MCF 10A (cell line): Measurements from ENCODE around the gene ATP6V0E1. TPM values are rescaled to one million over a fixed set of nuclear protein-coding genes. Genes with fewer than 3 reads are reported as not detected.
A peak's percentile ranks its signal among the peaks of the same experiment; 100 is the strongest.

Source experiments
- BruUV-seq: library from RNA; stranded (reverse); fragments of 400-500 nt; replicated peaks from 2 replicates; lab custom pipeline; 2021; lab: Mats Ljungman, UMichigan
- CTCF ChIA-PET: fragments of 300-600 bp; sonication (Branson Sonifier 250); formaldehyde crosslinking; extraction: SDS; loops from one replicate; lab custom pipeline; 2021; ENCODE audit warnings: antibody characterized with exemption, inconsistent platforms; lab: Yijun Ruan, JAX
- POLR2A ChIA-PET: fragments of 300-600, 350-650 bp; sonication (Branson Sonifier 250); formaldehyde crosslinking; extraction: SDS; loops from one replicate; lab custom pipeline; 2020; ENCODE audit warnings: antibody characterized with exemption, inconsistent platforms; lab: Yijun Ruan, JAX
- DNase-seq: peaks from one replicate; pipeline ENCODE4 v3.0.0-alpha.2; 2018; ENCODE audit not compliant: unreplicated experiment
- H3K27ac Mint-ChIP-seq: one replicate; pipeline ENCODE4 v1.8.0; 2022; ENCODE audit warnings: mild to moderate bottlenecking, low read depth, mixed read lengths; ENCODE audit not compliant: unreplicated experiment
- H3K27me3 Mint-ChIP-seq: one replicate; pipeline ENCODE4 v1.8.0; 2022; ENCODE audit warnings: mixed read lengths; ENCODE audit not compliant: insufficient read depth, unreplicated experiment
- H3K36me3 Mint-ChIP-seq: one replicate; pipeline ENCODE4 v1.8.0; 2022; ENCODE audit warnings: mild to moderate bottlenecking, moderate library complexity, mixed read lengths; ENCODE audit not compliant: insufficient read depth, unreplicated experiment
- H3K4me1 Mint-ChIP-seq: one replicate; pipeline ENCODE4 v1.8.0; 2022; ENCODE audit warnings: mixed read lengths; ENCODE audit not compliant: insufficient read depth, unreplicated experiment
- H3K4me3 Mint-ChIP-seq: one replicate; pipeline ENCODE4 v1.8.0; 2022; ENCODE audit warnings: mild to moderate bottlenecking, moderate library complexity, mixed read lengths; ENCODE audit not compliant: unreplicated experiment
- H3K9me3 Mint-ChIP-seq: one replicate; pipeline ENCODE4 v1.8.0; 2022; ENCODE audit warnings: mixed read lengths; ENCODE audit not compliant: unreplicated experiment
- intact Hi-C: fragments of 100-400 bp; cut with micrococcal nuclease; formaldehyde crosslinking; loops from 2 replicates; pipeline ENCODE4 v1.14.1; 2022
- total RNA-seq: library from RNA; stranded (reverse); gene quantifications from 2 replicates; pipeline ENCODE4 v1.2.3, GENCODE V29; 2022
- TF ChIP-seq, protein P1 (sequence below): fragments of 200-600 bp; IDR thresholded peaks from one replicate; pipeline ENCODE4 v1.8.0; 2022; ENCODE audit warnings: antibody characterized with exemption, mild to moderate bottlenecking; ENCODE audit not compliant: unreplicated experiment

Gene ATP6V0E1
- total RNA-seq, 1 experiment from 2014 or later = 171 TPM

DNA sequence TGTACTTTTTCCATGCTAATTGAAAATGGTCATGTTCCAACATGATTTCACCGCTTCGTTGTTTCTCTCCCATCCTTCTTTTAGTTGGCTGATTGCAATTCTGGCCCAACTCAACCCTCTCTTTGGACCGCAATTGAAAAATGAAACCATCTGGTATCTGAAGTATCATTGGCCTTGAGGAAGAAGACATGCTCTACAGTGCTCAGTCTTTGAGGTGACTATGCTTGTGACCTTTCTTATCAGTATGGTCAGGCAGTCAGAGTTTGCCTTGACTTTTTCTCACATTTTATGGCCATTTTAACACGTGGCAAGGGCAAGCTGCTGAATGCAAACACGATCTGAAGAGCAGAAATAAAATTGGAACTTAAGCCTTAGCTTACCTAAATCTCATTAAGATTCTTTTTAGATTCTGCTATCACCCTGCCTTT is 36.6 kb downstream of the ATP6V0E1 start:
- intact Hi-C loops = no loop called here
- ChIA-PET CTCF (interaction anchor here (0.5 to 0.6 kb wide), 3 partner anchors 14 to 982 kb away, joined by 3 to 5 read pairs (median 4); no protein-coding TSS in a partner anchor), POLR2A (no interaction called here)
- no peak overlapping the region for H3K4me3 Mint-ChIP-seq
- H3K27ac Mint-ChIP-seq = peak overlapping the region; percentile 49
- peaks cover 49% of the 10 kb centered on the region for H3K36me3 Mint-ChIP-seq
- no peaks in the 10 kb centered on the region for H3K27me3 Mint-ChIP-seq
- DNase-seq = no peak
- H3K9me3 Mint-ChIP-seq = no peaks in the 10 kb centered on the region
- TF ChIP-seq, protein P1, sequence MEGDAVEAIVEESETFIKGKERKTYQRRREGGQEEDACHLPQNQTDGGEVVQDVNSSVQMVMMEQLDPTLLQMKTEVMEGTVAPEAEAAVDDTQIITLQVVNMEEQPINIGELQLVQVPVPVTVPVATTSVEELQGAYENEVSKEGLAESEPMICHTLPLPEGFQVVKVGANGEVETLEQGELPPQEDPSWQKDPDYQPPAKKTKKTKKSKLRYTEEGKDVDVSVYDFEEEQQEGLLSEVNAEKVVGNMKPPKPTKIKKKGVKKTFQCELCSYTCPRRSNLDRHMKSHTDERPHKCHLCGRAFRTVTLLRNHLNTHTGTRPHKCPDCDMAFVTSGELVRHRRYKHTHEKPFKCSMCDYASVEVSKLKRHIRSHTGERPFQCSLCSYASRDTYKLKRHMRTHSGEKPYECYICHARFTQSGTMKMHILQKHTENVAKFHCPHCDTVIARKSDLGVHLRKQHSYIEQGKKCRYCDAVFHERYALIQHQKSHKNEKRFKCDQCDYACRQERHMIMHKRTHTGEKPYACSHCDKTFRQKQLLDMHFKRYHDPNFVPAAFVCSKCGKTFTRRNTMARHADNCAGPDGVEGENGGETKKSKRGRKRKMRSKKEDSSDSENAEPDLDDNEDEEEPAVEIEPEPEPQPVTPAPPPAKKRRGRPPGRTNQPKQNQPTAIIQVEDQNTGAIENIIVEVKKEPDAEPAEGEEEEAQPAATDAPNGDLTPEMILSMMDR = no peak
- no TSS peak for BruUV-seq
- H3K4me1 Mint-ChIP-seq = peaks cover 39% of the 10 kb centered on the region

DNA sequence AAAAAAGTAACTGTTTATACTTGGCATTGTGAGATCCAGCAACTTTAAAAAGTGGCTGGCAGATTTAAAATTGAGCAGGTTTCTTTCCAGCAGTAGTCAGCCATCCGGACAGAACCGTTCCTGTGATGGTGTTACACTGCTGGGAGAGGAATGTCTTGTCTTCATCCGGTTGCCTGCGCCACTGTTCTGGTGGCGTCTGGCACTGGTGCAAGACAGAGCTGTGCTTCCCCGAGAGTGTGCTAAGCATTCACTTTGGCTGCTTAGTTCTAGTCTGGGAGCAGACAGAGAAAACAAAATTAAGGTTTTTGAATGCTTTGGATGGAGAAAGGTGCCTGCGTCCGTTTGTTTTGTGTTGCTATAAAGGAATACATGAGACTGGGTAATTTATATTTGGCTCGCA is 37.1 kb downstream of the ATP6V0E1 start:
- no TSS peak for BruUV-seq
- H3K9me3 Mint-ChIP-seq = no peaks in the 10 kb centered on the region
- DNase-seq = no peak
- no peaks in the 10 kb centered on the region for H3K27me3 Mint-ChIP-seq
- TF ChIP-seq, protein P1 = no peak
- CTCF ChIA-PET = no interaction called here
- peaks cover 37% of the 10 kb centered on the region for H3K4me1 Mint-ChIP-seq
- H3K36me3 Mint-ChIP-seq = peaks cover 54% of the 10 kb centered on the region
- intact Hi-C loops = no loop called here
- H3K4me3 Mint-ChIP-seq = no peak overlapping the region
- H3K27ac Mint-ChIP-seq = peak overlapping the region; percentile 49
- POLR2A ChIA-PET = no interaction called here

- no peak for DNase-seq
- H3K36me3 Mint-ChIP-seq = peaks cover 45% of the 10 kb centered on the region
- peaks cover 11% of the 10 kb centered on the region for H3K4me1 Mint-ChIP-seq
- no TSS peak for BruUV-seq
- no peaks in the 10 kb centered on the region for H3K9me3 Mint-ChIP-seq
- H3K27me3 Mint-ChIP-seq = no peaks in the 10 kb centered on the region
- H3K27ac Mint-ChIP-seq = no peak overlapping the region
- ChIA-PET CTCF (interaction anchor here (0.6 to 1.6 kb wide), 3 partner anchors 17 to 269 kb away, joined by 3 to 4 read pairs (median 3); no protein-coding TSS in a partner anchor), POLR2A (interaction anchor here (0.8 to 1.2 kb wide), 4 partner anchors 9 to 43 kb away, joined by 3 to 4 read pairs (median 4); no protein-coding TSS in a partner anchor)
- intact Hi-C loops = no loop called here
- H3K4me3 Mint-ChIP-seq = no peak overlapping the region
- TF ChIP-seq, protein P1 = no peak
These were observed 42.1 kb downstream of the ATP6V0E1 start for GRCh38 chr5:173025651-173026050.

DNA sequence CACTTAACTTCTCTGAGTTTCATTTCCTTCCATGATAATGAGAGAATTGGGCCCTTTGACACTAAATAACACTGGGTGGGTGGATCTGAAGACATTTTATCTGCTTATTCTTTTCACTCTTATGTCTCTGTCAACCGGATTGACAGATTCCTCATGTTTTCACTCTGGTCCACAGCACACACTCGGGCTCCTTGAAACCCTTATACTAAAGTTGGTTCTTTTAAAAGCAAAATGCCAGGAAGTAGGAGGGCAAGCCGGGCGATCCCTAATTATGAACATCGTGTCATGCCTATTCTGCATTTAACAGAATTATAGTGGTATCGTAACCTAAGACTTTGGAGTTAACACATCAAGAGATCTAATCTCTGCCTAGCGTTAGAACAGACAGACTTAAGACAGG is 44.3 kb downstream of the ATP6V0E1 start:
- H3K4me3 Mint-ChIP-seq = no peak overlapping the region
- intact Hi-C loops = no loop called here
- no peak overlapping the region for H3K27ac Mint-ChIP-seq
- ChIA-PET POLR2A (no interaction called here), CTCF (interaction anchor here (0.6 kb wide), 1 partner anchor 263 kb away, joined by 5 read pairs; no protein-coding TSS in a partner anchor)
- no TSS peak for BruUV-seq
- TF ChIP-seq, protein P1 = no peak
- H3K9me3 Mint-ChIP-seq = no peaks in the 10 kb centered on the region
- DNase-seq = no peak
- peaks cover 39% of the 10 kb centered on the region for H3K36me3 Mint-ChIP-seq
- H3K4me1 Mint-ChIP-seq = peaks cover 5% of the 10 kb centered on the region
- no peaks in the 10 kb centered on the region for H3K27me3 Mint-ChIP-seq
